ENCODE measurements around the gene SFTPB. TPM values are rescaled to one million over a fixed set of nuclear protein-coding genes. Genes with fewer than 3 reads are reported as not detected.

The SFTPB gene
- total RNA-seq, 2 donors from 2014 or later, result 0.15 TPM; not detected in 1

DNA sequence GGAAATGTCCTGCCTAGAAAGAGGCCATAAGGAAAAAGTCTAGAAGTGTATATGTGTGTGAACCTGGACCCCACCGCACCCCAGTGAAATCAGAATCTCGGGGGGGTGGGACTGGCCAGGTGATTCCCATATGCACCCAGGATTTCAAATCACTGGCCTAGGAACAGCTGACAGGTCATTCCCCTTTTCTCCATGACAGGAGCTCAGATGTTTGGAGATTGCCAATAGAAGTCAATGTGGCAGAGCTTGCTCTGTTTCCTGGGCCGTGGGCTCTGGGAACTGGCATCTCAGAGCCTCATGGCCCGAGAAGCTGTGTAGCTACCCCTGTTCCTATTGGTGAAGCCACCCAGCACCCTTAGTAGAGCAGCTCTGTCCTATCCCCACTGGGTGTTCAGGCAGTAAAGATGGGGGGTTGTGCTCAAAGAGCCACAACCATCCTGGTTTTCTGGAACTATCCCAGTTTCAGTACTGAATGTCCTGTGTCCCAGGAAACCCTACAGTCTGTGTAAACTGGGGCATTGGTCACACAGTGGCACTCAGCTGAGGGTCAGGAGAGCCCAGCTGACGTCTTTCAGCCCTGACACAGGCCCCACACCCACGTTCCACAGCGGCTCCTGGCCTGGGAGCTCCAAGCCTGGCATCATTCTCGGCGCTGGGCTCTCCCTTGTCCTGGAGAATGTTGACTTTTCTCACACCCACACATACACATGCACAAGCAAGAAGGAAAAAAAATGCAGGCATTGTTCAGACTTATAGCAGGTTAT, 45.0 kb upstream of the SFTPB start:
- DNase-seq (ENCODE audit: low spot score), result peak; percentile 84
- no peaks in the 10 kb centered on the region for H3K9me3 ChIP-seq
- H3K27ac ChIP-seq, result peak overlapping the region; percentile 80 to 84
- no peaks in the 10 kb centered on the region for H3K27me3 ChIP-seq
- H3K36me3 ChIP-seq, result no peaks in the 10 kb centered on the region
- peaks cover 0 to 48% of the 10 kb centered on the region in 2 donors for H3K4me1 ChIP-seq
- TF ChIP-seq, protein P1, sequence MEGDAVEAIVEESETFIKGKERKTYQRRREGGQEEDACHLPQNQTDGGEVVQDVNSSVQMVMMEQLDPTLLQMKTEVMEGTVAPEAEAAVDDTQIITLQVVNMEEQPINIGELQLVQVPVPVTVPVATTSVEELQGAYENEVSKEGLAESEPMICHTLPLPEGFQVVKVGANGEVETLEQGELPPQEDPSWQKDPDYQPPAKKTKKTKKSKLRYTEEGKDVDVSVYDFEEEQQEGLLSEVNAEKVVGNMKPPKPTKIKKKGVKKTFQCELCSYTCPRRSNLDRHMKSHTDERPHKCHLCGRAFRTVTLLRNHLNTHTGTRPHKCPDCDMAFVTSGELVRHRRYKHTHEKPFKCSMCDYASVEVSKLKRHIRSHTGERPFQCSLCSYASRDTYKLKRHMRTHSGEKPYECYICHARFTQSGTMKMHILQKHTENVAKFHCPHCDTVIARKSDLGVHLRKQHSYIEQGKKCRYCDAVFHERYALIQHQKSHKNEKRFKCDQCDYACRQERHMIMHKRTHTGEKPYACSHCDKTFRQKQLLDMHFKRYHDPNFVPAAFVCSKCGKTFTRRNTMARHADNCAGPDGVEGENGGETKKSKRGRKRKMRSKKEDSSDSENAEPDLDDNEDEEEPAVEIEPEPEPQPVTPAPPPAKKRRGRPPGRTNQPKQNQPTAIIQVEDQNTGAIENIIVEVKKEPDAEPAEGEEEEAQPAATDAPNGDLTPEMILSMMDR (IDR thresholded peaks at IDR 0.05), result no peak
- H3K4me3 ChIP-seq, result no peak overlapping the region

DNA sequence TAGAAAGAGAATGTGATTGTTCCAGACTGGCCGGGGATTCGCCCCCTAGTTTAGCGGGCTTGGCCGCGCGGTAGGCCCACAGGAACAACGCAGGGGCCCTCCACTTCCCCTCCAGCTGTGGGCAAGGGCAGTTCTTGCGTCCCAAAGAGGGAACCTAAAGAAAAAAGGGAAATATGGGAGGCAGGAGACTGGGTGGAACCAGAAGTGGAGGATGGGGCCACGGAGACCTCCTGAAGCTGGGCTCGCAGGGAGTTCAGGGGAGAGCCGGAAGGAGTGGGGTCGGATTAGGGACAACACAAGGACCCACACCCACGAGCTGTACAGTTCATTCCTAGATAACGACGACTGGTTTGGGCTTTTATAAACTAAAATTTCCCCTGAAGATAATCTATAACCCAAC, 44.3 kb upstream of the SFTPB start:
- Histone ChIP-seq H3K27me3 (no peaks in the 10 kb centered on the region), H3K36me3 (no peaks in the 10 kb centered on the region), H3K4me3 (no peak overlapping the region), H3K9me3 (no peaks in the 10 kb centered on the region), H3K27ac (peak overlapping the region; percentile 80 to 84), H3K4me1 (peaks cover 0 to 55% of the 10 kb centered on the region in 2 donors)
- peak; percentile 58 for DNase-seq (ENCODE audit: low spot score)
- TF ChIP-seq, protein P1 (IDR thresholded peaks at IDR 0.05), result no peak

DNA sequence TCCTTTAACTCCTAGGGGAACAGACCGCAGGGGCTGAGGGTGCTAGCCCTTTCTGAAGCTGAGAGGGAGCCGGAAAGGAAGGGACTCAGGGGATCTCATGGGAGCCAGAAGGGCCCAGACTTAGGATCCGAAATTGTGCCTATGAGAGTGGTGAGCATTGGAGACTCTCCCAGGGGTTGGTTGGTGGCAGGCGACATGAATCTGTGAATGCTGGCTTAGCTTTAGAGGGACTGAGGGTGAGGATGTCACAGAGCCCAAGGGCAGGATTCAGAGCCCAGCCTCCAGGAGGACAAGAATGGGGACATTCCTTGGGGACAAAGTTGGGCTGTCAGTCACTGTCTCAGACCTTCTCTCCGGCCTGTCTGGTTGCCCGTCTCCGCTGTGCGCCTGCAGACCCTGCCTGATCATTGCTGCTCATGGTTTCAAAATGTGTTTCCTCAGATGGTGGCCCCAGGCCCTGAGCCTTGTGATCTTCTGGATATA, 43.6 kb upstream of the SFTPB start:
- TF ChIP-seq, protein P1 (IDR thresholded peaks at IDR 0.05), result no peak
- no peaks in the 10 kb centered on the region for H3K9me3 ChIP-seq
- H3K27me3 ChIP-seq, result no peaks in the 10 kb centered on the region
- peak; percentile 56 for DNase-seq (ENCODE audit: low spot score)
- no peaks in the 10 kb centered on the region for H3K36me3 ChIP-seq
- peak overlapping the region; percentile 80 to 84 for H3K27ac ChIP-seq
- H3K4me1 ChIP-seq, result peaks cover 0 to 62% of the 10 kb centered on the region in 2 donors
- H3K4me3 ChIP-seq, result peak overlapping the region in 1 of 2 donors; percentile 6

DNA sequence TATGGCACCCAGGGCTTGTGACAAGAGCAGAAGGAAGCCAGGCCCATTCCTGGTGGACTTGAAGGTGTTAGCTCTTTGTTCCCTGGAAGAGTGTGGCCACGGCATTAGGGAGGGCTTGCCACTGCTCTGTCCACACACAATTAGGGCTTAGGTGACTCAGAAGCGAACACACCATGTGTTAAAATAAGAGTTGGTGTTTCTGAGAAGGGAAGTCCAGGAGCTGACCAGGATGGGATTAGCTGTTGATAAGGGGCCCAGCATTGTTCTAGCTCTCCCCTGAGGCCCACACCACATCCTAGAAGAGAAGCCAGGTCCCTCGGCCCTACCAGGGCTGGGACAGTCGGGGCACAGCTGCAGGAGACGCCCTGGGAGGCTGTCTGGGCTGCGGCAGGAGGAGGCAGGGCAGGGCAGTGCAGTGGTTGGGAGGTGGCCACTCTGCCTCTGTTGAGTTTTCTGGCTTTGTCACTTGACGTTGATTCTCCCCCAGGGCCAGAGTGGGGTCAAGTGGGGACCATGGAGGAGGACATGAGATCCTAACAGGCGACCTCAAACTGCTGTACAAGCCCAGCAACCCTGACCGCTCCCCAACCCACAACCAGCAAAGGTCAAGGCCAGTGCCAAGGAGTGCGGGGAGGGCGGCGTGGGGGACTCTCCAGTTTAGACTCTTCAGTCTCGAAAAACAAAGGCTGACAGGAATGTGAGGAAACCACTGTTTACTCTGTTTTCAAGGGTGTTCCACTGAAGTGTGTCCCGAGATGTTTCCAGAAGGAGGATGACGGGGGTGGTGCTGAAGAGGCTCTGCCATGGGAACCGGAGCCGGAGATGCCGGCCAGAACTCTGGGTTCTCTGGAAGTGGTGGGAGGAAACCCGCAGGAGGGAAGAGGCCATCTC, 42.9 kb upstream of the SFTPB start:
- Histone ChIP-seq H3K36me3 (no peaks in the 10 kb centered on the region), H3K9me3 (no peaks in the 10 kb centered on the region), H3K4me1 (peaks cover 0 to 69% of the 10 kb centered on the region in 2 donors), H3K27ac (peak overlapping the region; percentile 80 to 84), H3K4me3 (peak overlapping the region in 1 of 2 donors; percentile 6), H3K27me3 (no peaks in the 10 kb centered on the region)
- TF ChIP-seq, protein P1 (IDR thresholded peaks at IDR 0.05), result no peak
- DNase-seq (ENCODE audit: low spot score), result peak; percentile 80

DNA sequence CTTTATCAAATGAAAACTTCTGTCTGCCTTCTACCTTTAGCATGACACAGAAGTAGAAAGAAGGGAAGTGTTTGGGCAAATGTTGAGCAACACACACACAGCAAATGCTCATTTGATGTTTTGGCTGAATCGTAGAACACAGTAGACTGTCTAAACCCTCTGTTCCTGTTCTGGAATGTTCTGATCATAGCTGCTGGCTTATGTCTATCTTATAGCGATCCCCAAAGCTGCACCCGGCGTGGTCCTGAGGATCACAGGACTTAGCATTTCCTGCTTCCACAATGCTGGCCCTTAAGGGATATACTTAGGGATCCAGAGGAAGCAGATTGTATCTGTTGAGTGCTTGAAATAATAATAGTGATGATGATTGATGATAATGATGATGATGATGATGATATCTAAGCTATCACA, 41.4 kb upstream of the SFTPB start:
- H3K4me3 ChIP-seq, result no peak overlapping the region
- peak overlapping the region; percentile 80 to 84 for H3K27ac ChIP-seq
- TF ChIP-seq, protein P1 (IDR thresholded peaks at IDR 0.05), result no peak
- H3K4me1 ChIP-seq, result peaks cover 0 to 77% of the 10 kb centered on the region in 2 donors
- H3K27me3 ChIP-seq, result no peaks in the 10 kb centered on the region
- H3K36me3 ChIP-seq, result no peaks in the 10 kb centered on the region
- H3K9me3 ChIP-seq, result no peaks in the 10 kb centered on the region
- DNase-seq (ENCODE audit: low spot score), result peak; percentile 59
